Erythroblast (primary cell): ENCODE measurements around the gene SORT1.

Source experiments
- GATA1 ChIP-seq: IDR thresholded peaks from 2 replicates; pipeline ENCODE4 v1.6.1; 2011; ENCODE audit warnings: low read depth, mild to moderate bottlenecking, control low read depth, low read length, moderate library complexity
- POLR2A ChIP-seq: IDR thresholded peaks from 2 replicates; pipeline ENCODE4 v1.6.1; 2011; ENCODE audit warnings: mild to moderate bottlenecking, low read length

DNA sequence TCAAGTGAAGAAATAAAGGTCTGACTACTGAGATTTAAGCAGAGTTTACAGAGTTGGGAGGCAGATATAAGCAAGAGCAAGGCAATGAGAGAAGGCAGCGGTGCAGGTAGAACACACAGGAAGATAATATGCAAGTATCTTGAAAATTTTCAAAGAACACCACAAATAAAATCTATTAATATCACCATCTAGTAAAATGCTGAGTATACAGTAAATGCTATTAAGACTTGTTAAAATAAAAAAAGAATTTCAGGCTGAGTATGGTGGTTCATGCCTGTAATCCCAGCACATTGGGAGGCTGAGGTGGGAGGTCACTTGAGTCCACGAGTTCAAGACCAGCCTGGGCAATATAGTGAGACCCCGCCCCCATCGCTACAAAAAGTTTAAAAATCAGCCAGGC, 20.0 kb downstream of the SORT1 start:
- TF ChIP-seq POLR2A, result no peak
- no peak for TF ChIP-seq GATA1
